MCF 10A (cell line): ENCODE data around the gene MBLAC2. TPM values are rescaled to one million over a fixed set of nuclear protein-coding genes. Genes with fewer than 3 reads are reported as not detected.
A peak's percentile ranks its signal among the peaks of the same experiment; 100 is the strongest.

ENCODE experiments used
- BruUV-seq: library from RNA; stranded (reverse); fragments of 400-500 nt; replicated peaks from 2 replicates; lab custom pipeline; 2021; lab: Mats Ljungman, UMichigan
- CTCF ChIA-PET: fragments of 300-600 bp; sonication (Branson Sonifier 250); formaldehyde crosslinking; extraction: SDS; loops from one replicate; lab custom pipeline; 2021; ENCODE audit warnings: antibody characterized with exemption, inconsistent platforms; lab: Yijun Ruan, JAX
- POLR2A ChIA-PET: fragments of 300-600, 350-650 bp; sonication (Branson Sonifier 250); formaldehyde crosslinking; extraction: SDS; loops from one replicate; lab custom pipeline; 2020; ENCODE audit warnings: antibody characterized with exemption, inconsistent platforms; lab: Yijun Ruan, JAX
- DNase-seq: peaks from one replicate; pipeline ENCODE4 v3.0.0-alpha.2; 2018; ENCODE audit not compliant: unreplicated experiment
- H3K27ac Mint-ChIP-seq: one replicate; pipeline ENCODE4 v1.8.0; 2022; ENCODE audit warnings: mild to moderate bottlenecking, low read depth, mixed read lengths; ENCODE audit not compliant: unreplicated experiment
- H3K27me3 Mint-ChIP-seq: one replicate; pipeline ENCODE4 v1.8.0; 2022; ENCODE audit warnings: mixed read lengths; ENCODE audit not compliant: insufficient read depth, unreplicated experiment
- H3K36me3 Mint-ChIP-seq: one replicate; pipeline ENCODE4 v1.8.0; 2022; ENCODE audit warnings: mild to moderate bottlenecking, moderate library complexity, mixed read lengths; ENCODE audit not compliant: insufficient read depth, unreplicated experiment
- H3K4me1 Mint-ChIP-seq: one replicate; pipeline ENCODE4 v1.8.0; 2022; ENCODE audit warnings: mixed read lengths; ENCODE audit not compliant: insufficient read depth, unreplicated experiment
- H3K4me3 Mint-ChIP-seq: one replicate; pipeline ENCODE4 v1.8.0; 2022; ENCODE audit warnings: mild to moderate bottlenecking, moderate library complexity, mixed read lengths; ENCODE audit not compliant: unreplicated experiment
- H3K9me3 Mint-ChIP-seq: one replicate; pipeline ENCODE4 v1.8.0; 2022; ENCODE audit warnings: mixed read lengths; ENCODE audit not compliant: unreplicated experiment
- intact Hi-C: fragments of 100-400 bp; cut with micrococcal nuclease; formaldehyde crosslinking; loops from 2 replicates; pipeline ENCODE4 v1.14.1; 2022
- total RNA-seq: library from RNA; stranded (reverse); gene quantifications from 2 replicates; pipeline ENCODE4 v1.2.3, GENCODE V29; 2022
- TF ChIP-seq, protein P1 (sequence below): fragments of 200-600 bp; IDR thresholded peaks from one replicate; pipeline ENCODE4 v1.8.0; 2022; ENCODE audit warnings: antibody characterized with exemption, mild to moderate bottlenecking; ENCODE audit not compliant: unreplicated experiment

MBLAC2 gene
- total RNA-seq, 1 experiment from 2014 or later, result 9.1 TPM

DNA sequence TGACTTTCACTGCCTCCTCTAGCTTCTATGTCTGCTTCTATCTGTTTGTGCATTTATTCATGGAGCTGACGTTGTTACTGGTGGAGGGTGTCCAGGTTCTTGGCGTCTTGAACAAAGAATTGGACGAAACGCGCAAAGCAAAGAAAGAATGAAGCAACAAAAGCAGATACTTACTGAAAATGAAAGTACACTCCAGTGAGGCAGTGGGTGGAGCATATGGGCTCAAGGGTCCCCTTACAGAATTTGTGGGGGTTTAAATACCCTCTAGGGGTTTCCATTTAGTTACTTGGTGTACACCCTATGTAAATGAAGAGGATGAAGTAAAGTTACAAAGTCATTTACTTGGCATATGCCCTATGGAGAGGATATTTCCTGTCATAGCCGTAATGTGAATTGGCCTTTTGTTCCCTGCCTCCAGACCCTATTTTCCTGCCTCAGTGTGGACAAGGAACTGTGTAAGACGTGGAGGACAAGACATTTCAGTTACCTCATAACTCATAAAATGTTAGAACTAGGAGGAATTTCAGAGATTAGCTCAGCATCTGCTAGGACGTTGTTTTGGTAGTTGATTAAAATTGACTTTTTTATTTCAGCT lies 3.1 kb upstream of the MBLAC2 start:
- intact Hi-C loops, result no loop called here
- ChIA-PET POLR2A (interaction anchor here (1.1 to 4.9 kb wide), 4 partner anchors 21 to 69 kb away, joined by 3 to 68 read pairs (median 6); partner anchors contain the start of genes CETN3 and LYSMD3), CTCF (interaction anchor here (0.6 to 1.9 kb wide), 6 partner anchors 19 to 53 kb away, joined by 3 to 5 read pairs (median 4); no protein-coding TSS in a partner anchor)
- peak overlapping the region; percentile 12 for H3K4me3 Mint-ChIP-seq
- peak overlapping the region; percentile 15 for H3K27ac Mint-ChIP-seq
- no peaks in the 10 kb centered on the region for H3K9me3 Mint-ChIP-seq
- no peaks in the 10 kb centered on the region for H3K36me3 Mint-ChIP-seq
- peaks cover 18% of the 10 kb centered on the region for H3K4me1 Mint-ChIP-seq
- no peaks in the 10 kb centered on the region for H3K27me3 Mint-ChIP-seq
- TF ChIP-seq, protein P1, sequence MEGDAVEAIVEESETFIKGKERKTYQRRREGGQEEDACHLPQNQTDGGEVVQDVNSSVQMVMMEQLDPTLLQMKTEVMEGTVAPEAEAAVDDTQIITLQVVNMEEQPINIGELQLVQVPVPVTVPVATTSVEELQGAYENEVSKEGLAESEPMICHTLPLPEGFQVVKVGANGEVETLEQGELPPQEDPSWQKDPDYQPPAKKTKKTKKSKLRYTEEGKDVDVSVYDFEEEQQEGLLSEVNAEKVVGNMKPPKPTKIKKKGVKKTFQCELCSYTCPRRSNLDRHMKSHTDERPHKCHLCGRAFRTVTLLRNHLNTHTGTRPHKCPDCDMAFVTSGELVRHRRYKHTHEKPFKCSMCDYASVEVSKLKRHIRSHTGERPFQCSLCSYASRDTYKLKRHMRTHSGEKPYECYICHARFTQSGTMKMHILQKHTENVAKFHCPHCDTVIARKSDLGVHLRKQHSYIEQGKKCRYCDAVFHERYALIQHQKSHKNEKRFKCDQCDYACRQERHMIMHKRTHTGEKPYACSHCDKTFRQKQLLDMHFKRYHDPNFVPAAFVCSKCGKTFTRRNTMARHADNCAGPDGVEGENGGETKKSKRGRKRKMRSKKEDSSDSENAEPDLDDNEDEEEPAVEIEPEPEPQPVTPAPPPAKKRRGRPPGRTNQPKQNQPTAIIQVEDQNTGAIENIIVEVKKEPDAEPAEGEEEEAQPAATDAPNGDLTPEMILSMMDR, result no peak
- no TSS peak for BruUV-seq
- no peak for DNase-seq

DNA sequence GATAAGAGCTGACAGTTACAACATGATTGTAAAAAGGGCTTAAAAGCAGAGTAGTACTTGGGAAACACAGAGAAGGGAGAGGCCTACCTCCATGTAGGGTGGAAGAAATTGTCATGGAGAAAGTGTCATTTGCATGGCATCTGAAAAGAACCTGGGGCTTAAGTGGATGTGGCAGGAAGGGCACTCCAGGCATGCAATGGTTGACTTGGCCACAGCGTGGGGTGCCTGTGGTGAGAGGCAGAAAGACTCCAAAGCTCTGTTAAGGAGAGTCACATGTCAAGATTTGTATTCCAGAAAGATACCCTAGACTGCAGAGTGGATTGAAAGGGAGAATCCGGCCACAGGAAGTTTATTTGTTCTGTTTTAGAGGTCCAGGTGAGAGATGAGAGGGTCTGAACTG lies 2.5 kb upstream of the MBLAC2 start:
- ChIA-PET CTCF (interaction anchor here (0.6 to 3.2 kb wide), 5 partner anchors 16 to 53 kb away, joined by 3 to 17 read pairs (median 3); no protein-coding TSS in a partner anchor), POLR2A (interaction anchor here (1.7 to 6.0 kb wide), 3 partner anchors 52 to 68 kb away, joined by 8 to 122 read pairs (median 68); partner anchors contain the start of genes CETN3 and LYSMD3)
- peak overlapping the region; percentile 15 for H3K27ac Mint-ChIP-seq
- H3K9me3 Mint-ChIP-seq, result no peaks in the 10 kb centered on the region
- intact Hi-C loops, result no loop called here
- TF ChIP-seq, protein P1, result no peak
- no peaks in the 10 kb centered on the region for H3K27me3 Mint-ChIP-seq
- BruUV-seq, result no TSS peak
- H3K4me3 Mint-ChIP-seq, result peak overlapping the region; percentile 12
- no peak for DNase-seq
- H3K36me3 Mint-ChIP-seq, result no peaks in the 10 kb centered on the region
- peaks cover 22% of the 10 kb centered on the region for H3K4me1 Mint-ChIP-seq

DNA sequence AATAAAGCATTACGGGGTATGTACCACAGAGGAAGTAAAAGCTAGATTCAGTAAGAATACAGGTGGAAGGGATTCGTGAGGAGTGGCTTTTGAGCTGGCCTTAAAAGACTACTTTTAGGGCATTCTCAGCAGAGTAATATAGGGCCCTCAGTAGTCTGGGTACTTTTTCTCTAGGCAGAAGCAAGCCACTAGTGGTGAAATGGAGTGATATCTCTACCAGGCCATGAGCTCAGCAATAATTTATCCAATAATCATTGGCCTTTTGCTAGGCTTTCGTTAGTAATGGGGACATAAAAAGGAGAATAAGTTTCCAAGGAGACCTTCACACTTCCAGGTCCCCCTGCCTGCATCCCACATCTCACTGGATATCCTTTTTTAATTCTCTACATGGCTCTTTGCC lies 1.8 kb upstream of the MBLAC2 start:
- Mint-ChIP-seq H3K9me3 (no peaks in the 10 kb centered on the region), H3K27ac (no peak overlapping the region), H3K4me1 (peaks cover 22% of the 10 kb centered on the region), H3K36me3 (no peaks in the 10 kb centered on the region), H3K4me3 (no peak overlapping the region), H3K27me3 (no peaks in the 10 kb centered on the region)
- no TSS peak for BruUV-seq
- no peak for DNase-seq
- TF ChIP-seq, protein P1, result no peak
- intact Hi-C loops, result no loop called here
- CTCF ChIA-PET, result interaction anchor here (0.8 to 3.2 kb wide), 5 partner anchors 17 to 54 kb away, joined by 3 to 17 read pairs (median 3); partner anchors contain the start of gene LYSMD3
- POLR2A ChIA-PET, result interaction anchor here (0.6 to 6.0 kb wide), 6 partner anchors 8 to 67 kb away, joined by 3 to 122 read pairs (median 32); partner anchors contain the start of genes CETN3 and LYSMD3

DNA sequence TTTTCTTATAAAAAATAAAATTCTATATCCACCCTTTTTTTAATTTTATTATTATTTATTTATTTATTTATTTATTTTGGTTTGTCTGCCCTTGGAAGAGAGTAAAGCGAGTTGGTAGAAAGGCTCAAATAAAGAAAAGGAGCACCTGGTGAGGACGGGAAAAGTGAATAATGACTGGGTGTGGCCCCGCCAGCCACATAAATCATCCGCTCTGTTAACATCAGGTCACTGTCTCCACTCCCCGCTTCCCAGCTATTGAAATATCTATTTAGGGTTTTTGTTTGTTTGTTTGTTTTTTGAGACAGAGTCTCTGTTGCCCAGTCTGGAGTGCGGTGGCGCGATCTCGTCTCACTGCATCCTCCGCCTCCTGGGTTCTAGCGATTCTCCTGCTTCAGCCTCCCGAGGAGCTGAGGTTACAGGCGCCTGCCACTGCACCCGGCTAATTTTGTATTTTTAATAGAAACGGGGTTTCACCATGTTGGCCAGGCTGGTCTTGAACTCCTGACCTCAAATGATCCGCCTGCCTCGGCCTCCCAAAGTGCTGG lies 937 bp upstream of the MBLAC2 start:
- Mint-ChIP-seq H3K9me3 (no peaks in the 10 kb centered on the region), H3K27ac (no peak overlapping the region), H3K27me3 (no peaks in the 10 kb centered on the region), H3K4me3 (peak overlapping the region; percentile 100), H3K4me1 (peaks cover 22% of the 10 kb centered on the region), H3K36me3 (no peaks in the 10 kb centered on the region)
- BruUV-seq, result TSS peak; percentile 64
- CTCF ChIA-PET, result interaction anchor here (0.6 to 3.5 kb wide), 9 partner anchors 8 to 123 kb away, joined by 3 to 25 read pairs (median 5); partner anchors contain the start of gene LYSMD3
- intact Hi-C loops, result no loop called here
- TF ChIP-seq, protein P1, result no peak
- DNase-seq, result peak; percentile 18
- POLR2A ChIA-PET, result interaction anchor here (0.7 to 6.0 kb wide), 14 partner anchors 9 to 66 kb away, joined by 3 to 122 read pairs (median 8); partner anchors contain the start of genes CETN3 and LYSMD3
